ENCODE results near the gene DPH3. TPM values are rescaled to one million over a fixed set of nuclear protein-coding genes. Genes with fewer than 3 reads are reported as not detected.

DPH3 gene
- total RNA-seq, 4 donors from 2014 or later: 2.8 to 21.9 (median 10.0) TPM

- intact Hi-C loops (cut with DNase I): no loop called here
- no peaks in the 10 kb centered on the region for H3K9me3 ChIP-seq
- no peak for DNase-seq
- H3K27ac ChIP-seq: peak overlapping the region in 1 of 4 donors; percentile 34
- peaks cover 0 to 12% (median 0%) of the 10 kb centered on the region in 3 donors for H3K4me1 ChIP-seq
- whole genome bisulfite sequencing, 2 donors: 35 to 55% methylated on average over 2 of the region's 2 CpGs
- H3K4me3 ChIP-seq: no peak overlapping the region
- peaks cover 0 to 52% (median 0%) of the 10 kb centered on the region in 3 donors for H3K36me3 ChIP-seq
- no peaks in the 10 kb centered on the region for H3K27me3 ChIP-seq
- TF ChIP-seq POLR2A (IDR thresholded peaks at IDR 0.05) (no peak), CTCF (IDR thresholded peaks at IDR 0.05) (no peak)
Observed at GRCh38 chr3:16290827-16291196, 26.1 kb upstream of the DPH3 start.

GRCh38 chr3:16290007-16290826 is 25.5 kb upstream of the DPH3 start:
- H3K27me3 ChIP-seq: no peaks in the 10 kb centered on the region
- no peak for DNase-seq
- H3K4me3 ChIP-seq: no peak overlapping the region
- intact Hi-C loops (cut with DNase I): no loop called here
- H3K9me3 ChIP-seq: no peaks in the 10 kb centered on the region
- 50 to 51% methylated on average over 3 of the region's 3 CpGs for WGBS, 2 donors
- H3K4me1 ChIP-seq: peaks cover 0 to 12% (median 0%) of the 10 kb centered on the region in 3 donors
- H3K27ac ChIP-seq: peak overlapping the region in 1 of 4 donors; percentile 34
- TF ChIP-seq CTCF (IDR thresholded peaks at IDR 0.05): peak; percentile 55 to 80 (median 72)
- no peak for TF ChIP-seq POLR2A (IDR thresholded peaks at IDR 0.05)
- H3K36me3 ChIP-seq: peaks cover 0 to 49% (median 0%) of the 10 kb centered on the region in 3 donors

GRCh38 chr3:16289144-16289889 is 24.6 kb upstream of the DPH3 start:
- peaks cover 0 to 12% (median 0%) of the 10 kb centered on the region in 3 donors for H3K4me1 ChIP-seq
- 65 to 83% methylated on average over 2 of the region's 2 CpGs for WGBS, 2 donors
- DNase-seq: no peak
- no peak overlapping the region for H3K4me3 ChIP-seq
- no peaks in the 10 kb centered on the region for H3K9me3 ChIP-seq
- H3K36me3 ChIP-seq: peaks cover 0 to 48% (median 0%) of the 10 kb centered on the region in 3 donors
- H3K27me3 ChIP-seq: no peaks in the 10 kb centered on the region
- H3K27ac ChIP-seq: peak overlapping the region in 2 of 4 donors; percentile 9 to 44
- intact Hi-C loops (cut with DNase I): loop anchor here (5.0 kb wide), 1 partner anchor 263 kb away; no protein-coding TSS in a partner anchor
- no peak for TF ChIP-seq POLR2A (IDR thresholded peaks at IDR 0.05)
- TF ChIP-seq CTCF (IDR thresholded peaks at IDR 0.05): no peak

GRCh38 chr3:16288664-16289063 is 23.9 kb upstream of the DPH3 start:
- Histone ChIP-seq H3K4me3 (peak overlapping the region in 2 of 4 donors; percentile 27 to 48), H3K36me3 (peaks cover 0 to 54% (median 0%) of the 10 kb centered on the region in 3 donors), H3K27ac (peak overlapping the region in 2 of 4 donors; percentile 44 to 70), H3K9me3 (no peaks in the 10 kb centered on the region), H3K4me1 (peaks cover 0 to 12% (median 0%) of the 10 kb centered on the region in 3 donors), H3K27me3 (no peaks in the 10 kb centered on the region)
- no peak for TF ChIP-seq CTCF (IDR thresholded peaks at IDR 0.05)
- TF ChIP-seq POLR2A (IDR thresholded peaks at IDR 0.05): no peak
- 50% methylated on average over 1 of the region's 1 CpG; no CpG with 5 or more reads in 1 of the 2 donors for WGBS, 2 donors
- intact Hi-C loops (cut with DNase I): loop anchor here (5.0 kb wide), 1 partner anchor 264 kb away; no protein-coding TSS in a partner anchor
- no peak for DNase-seq
